A549 (cell line): ENCODE data around the gene PRMT7. TPM values are rescaled to one million over a fixed set of nuclear protein-coding genes. Genes with fewer than 3 reads are reported as not detected.

Source experiments
- ATAC-seq, 2 experiments: fragments of 200-7000 bp in 1 of 2; fragments of >200 bp in 1 of 2; cut with Nextera tagmentation in 1 of 2; cut with Tn5 transposase in 1 of 2; 3 replicates each; pipeline versions ENCODE4 v1.8.0 to v1.9.1; 2018 to 2020; ENCODE audit warnings: mild to moderate bottlenecking in 1 of 2, moderate library complexity in 1 of 2
- CTCF ChIA-PET: fragments of 300-600 bp; sonication (Branson Sonifier 250); formaldehyde crosslinking; extraction: SDS; loops from one replicate; lab custom pipeline; 2021; ENCODE audit warnings: antibody characterized with exemption, inconsistent platforms; lab: Yijun Ruan, JAX
- POLR2A ChIA-PET: fragments of 350-600 bp; formaldehyde crosslinking; extraction: SDS; loops from one replicate; lab custom pipeline; 2021; ENCODE audit warnings: antibody characterized with exemption, inconsistent platforms; lab: Yijun Ruan, JAX
- DNase-seq, 2 experiments: peaks; one replicate each; pipeline versions ENCODE4 v3.0.0 to v3.0.0-alpha.2; 2011 to 2016; ENCODE audit warnings: low read depth in 1 of 2, low spot score in 1 of 2
- FAIRE-seq: peaks from 2 replicates; lab custom pipeline; 2011; peaks lifted over from hg19 to GRCh38; lab: Jason Lieb, UNC
- H3K27ac ChIP-seq, 2 experiments: fragments of >200 bp; sonication (Bioruptor Twin); formaldehyde crosslinking; 3 replicates each; pipeline ENCODE4 v1.5.1; 2016 to 2017
- H3K4me1 ChIP-seq: fragments of >200 bp; sonication (Bioruptor Twin); formaldehyde crosslinking; 3 replicates; pipeline ENCODE4 v1.6.1; 2016
- H3K4me2 ChIP-seq: fragments of >200 bp; sonication (Bioruptor Twin); formaldehyde crosslinking; 3 replicates; pipeline ENCODE4 v1.6.1; 2016
- H3K4me3 ChIP-seq: fragments of >200 bp; sonication (Bioruptor Twin); formaldehyde crosslinking; 3 replicates; pipeline ENCODE4 v1.5.1; 2016
- H3K9me3 ChIP-seq: fragments of >200 bp; sonication (Bioruptor Twin); formaldehyde crosslinking; 3 replicates; pipeline ENCODE4 v1.6.1; 2016
- EHMT2 ChIP-seq: fragments of 200-600 bp; sonication (generic); IDR thresholded peaks from 2 replicates; pipeline ENCODE4 v1.6.1; 2016; ENCODE audit warnings: antibody characterized with exemption, low read depth, mild to moderate bottlenecking, moderate library complexity
- ESRRA ChIP-seq: fragments of 150-350 bp; IDR thresholded peaks from 2 replicates; pipeline ENCODE4 v1.6.1; 2014; ENCODE audit warnings: mild to moderate bottlenecking, low read length, borderline replicate concordance
- FOSL2 ChIP-seq, 2 experiments: fragments of 450-650 bp in 1 of 2; fragments of >200 bp in 1 of 2; sonication (Bioruptor Twin) in 1 of 2; formaldehyde crosslinking; IDR thresholded peaks; 2 replicates each; pipeline versions ENCODE4 v1.5.0 to v1.6.1; 2016 to 2020; ENCODE audit warnings: mild to moderate bottlenecking in 1 of 2, moderate library complexity in 1 of 2
- GATA3 ChIP-seq: IDR thresholded peaks from 2 replicates; pipeline ENCODE4 v1.6.1; 2012; ENCODE audit warnings: borderline replicate concordance
- HDAC2 ChIP-seq: fragments of 200-600 bp; sonication (generic); IDR thresholded peaks from 2 replicates; pipeline ENCODE4 v1.6.1; 2016
- HOXB13 ChIP-seq: fragments of 250-450 bp; sonication (Bioruptor Pico); IDR thresholded peaks from 2 replicates; pipeline ENCODE4 v1.5.0; 2020; ENCODE audit warnings: low read depth, mild to moderate bottlenecking, moderate library complexity
- HOXB5 ChIP-seq: fragments of 250-450 bp; sonication (Bioruptor Pico); IDR thresholded peaks from 2 replicates; pipeline ENCODE4 v1.5.0; 2020; ENCODE audit warnings: mild to moderate bottlenecking, moderate library complexity
- JUN ChIP-seq, 2 experiments: fragments of >200 bp; sonication (Bioruptor Twin); formaldehyde crosslinking; IDR thresholded peaks; 2 replicates in 1 of 2; 3 replicates in 1 of 2; pipeline ENCODE4 v1.6.1; 2016 to 2017
- KDM1A ChIP-seq: fragments of 200-600 bp; sonication (generic); IDR thresholded peaks from 2 replicates; pipeline ENCODE4 v1.6.1; 2016; ENCODE audit warnings: low read depth, mild to moderate bottlenecking
- MAFK ChIP-seq: fragments of 450-650 bp; IDR thresholded peaks from 2 replicates; pipeline ENCODE4 v1.6.1; 2014; ENCODE audit not compliant: partially characterized antibody
- POLR2A ChIP-seq: IDR thresholded peaks from 2 replicates; pipeline ENCODE4 v1.6.1; 2012; ENCODE audit warnings: mild to moderate bottlenecking, low read length
- RAD21 ChIP-seq, 2 experiments: fragments of >200 bp in 1 of 2; sonication (Bioruptor Twin) in 1 of 2; formaldehyde crosslinking in 1 of 2; IDR thresholded peaks in 1 of 2; conservative IDR thresholded peaks in 1 of 2; 2 replicates in 1 of 2; 3 replicates in 1 of 2; pipeline ENCODE4 v1.6.1; 2012 to 2018; ENCODE audit warnings: inconsistent platforms in 1 of 2
- RCOR1 ChIP-seq: fragments of 150-350 bp; IDR thresholded peaks from 2 replicates; pipeline ENCODE4 v1.6.1; 2014; ENCODE audit warnings: antibody characterized with exemption, low read length, low read depth
- SMC3 ChIP-seq: fragments of >200 bp; sonication (Bioruptor Twin); formaldehyde crosslinking; IDR thresholded peaks from 3 replicates; pipeline ENCODE4 v1.6.1; 2018; ENCODE audit warnings: inconsistent platforms
- SREBF2 ChIP-seq: fragments of 450-650 bp; IDR thresholded peaks from 2 replicates; pipeline ENCODE4 v1.6.1; 2014; ENCODE audit warnings: mild to moderate bottlenecking, moderate library complexity
- ZSCAN20 ChIP-seq: fragments of 250-450 bp; sonication (Bioruptor Pico); IDR thresholded peaks from 2 replicates; pipeline ENCODE4 v1.8.0; 2022; ENCODE audit warnings: mild to moderate bottlenecking, moderate library complexity
- WGBS: methylation state at CpG from one replicate; pipeline ENCODE4 v1.1.6; 2017; ENCODE audit errors: missing lambda C conversion rate; 5-methylcytosine and 5-hydroxymethylcytosine counted together
- polyA plus RNA-seq, 4 experiments: library from polyadenylated mRNA; depleted of rRNA in 3 of 4; stranded (reverse); fragments of >200 nt; fragmentation: RNase III in 1 of 4; extraction: RNeasy Plus Mini Kit Qiagen cat#74134 plus additional on column Dnase treatment in 1 of 4; gene quantifications; 2 replicates in 3 of 4; 3 replicates in 1 of 4; pipeline ENCODE4 v1.2.3, GENCODE V29; 2011 to 2017
- TF ChIP-seq, protein P1 (sequence below): fragments of >200 bp; sonication (Bioruptor Twin); formaldehyde crosslinking; IDR thresholded peaks from 3 replicates; pipeline ENCODE4 v1.5.1; 2016
- TF ChIP-seq, protein P2 (sequence below): fragments of 250-450 bp; sonication (Bioruptor Pico); IDR thresholded peaks from 2 replicates; pipeline ENCODE4 v1.5.0; 2020; ENCODE audit warnings: low read depth, mild to moderate bottlenecking, moderate library complexity
- TF ChIP-seq, protein P3 (sequence below): fragments of >200 bp; sonication (Bioruptor Twin); formaldehyde crosslinking; IDR thresholded peaks from 3 replicates; pipeline ENCODE4 v1.6.1; 2016
- TF ChIP-seq, protein P4 (sequence below): fragments of 450-650 bp; IDR thresholded peaks from 2 replicates; pipeline ENCODE4 v1.6.1; 2014; ENCODE audit warnings: antibody characterized with exemption
- TF ChIP-seq, protein P5 (sequence below): fragments of >200 bp; sonication (Bioruptor Twin); formaldehyde crosslinking; IDR thresholded peaks from 2 replicates; pipeline ENCODE4 v1.6.1; 2016
- TF ChIP-seq, protein P6 (sequence below): fragments of 150-350 bp; IDR thresholded peaks from 2 replicates; pipeline ENCODE4 v1.6.1; 2014; ENCODE audit warnings: low read depth, mild to moderate bottlenecking, low read length

The PRMT7 gene
- polyA plus RNA-seq, 2 of the 4 experiments (the other 2 are of a cell fraction): 37.1 to 44.7 TPM

DNA sequence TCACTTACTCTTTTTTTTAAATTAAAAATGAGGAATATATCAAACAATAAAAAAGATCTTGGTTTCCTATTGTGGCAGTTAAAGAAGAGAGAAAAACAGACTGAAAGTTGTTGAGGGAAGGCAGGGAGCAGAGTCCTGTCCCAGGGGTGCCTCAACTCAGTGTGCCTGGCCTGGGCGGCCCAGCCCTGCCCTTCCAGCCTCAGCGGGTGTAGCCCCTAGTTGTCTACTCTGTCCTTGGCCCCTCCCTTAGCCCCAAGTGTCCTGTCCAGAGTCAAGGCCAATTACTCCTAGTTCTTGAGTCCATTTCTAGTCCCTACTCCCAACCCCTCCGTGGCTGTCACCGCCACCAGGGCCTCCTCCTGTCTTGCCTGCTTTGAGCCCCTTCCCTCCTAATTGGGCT lies 85.0 kb downstream of the PRMT7 start:
- WGBS: 75% methylated on average over 4 of the region's 4 CpGs
- CTCF ChIA-PET: interaction anchor here (0.6 to 3.5 kb wide), 10 partner anchors 10 to 281 kb away, joined by 3 to 16 read pairs (median 4); no protein-coding TSS in a partner anchor
- POLR2A ChIA-PET: no interaction called here

DNA sequence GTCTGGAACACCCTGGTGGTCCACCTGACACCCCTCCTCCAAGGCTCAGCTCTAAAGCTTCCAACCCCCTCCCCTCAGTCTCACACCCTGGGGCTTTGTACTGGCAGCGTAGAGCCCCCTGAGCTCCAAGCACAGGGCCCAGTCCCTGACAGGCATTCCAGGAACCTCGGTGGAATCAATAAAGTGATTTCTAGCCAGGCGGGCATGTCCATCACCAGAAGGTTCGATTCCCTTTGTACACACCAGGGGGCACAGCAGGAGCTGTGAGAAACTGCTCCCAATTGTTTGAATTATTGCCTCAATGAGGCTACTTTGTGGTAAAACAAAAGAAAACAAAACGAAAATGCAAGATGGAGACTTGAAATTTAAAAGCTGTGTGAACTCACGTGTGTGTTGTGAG lies 85.7 kb downstream of the PRMT7 start:
- no peak overlapping the region for H3K4me3 ChIP-seq
- no peaks in the 10 kb centered on the region for H3K4me1 ChIP-seq
- ChIA-PET POLR2A (no interaction called here), CTCF (interaction anchor here (0.6 to 2.7 kb wide), 16 partner anchors 10 to 125 kb away, joined by 3 to 16 read pairs (median 4); no protein-coding TSS in a partner anchor)
- DNase-seq (peak; percentile 32), FAIRE-seq (no peak), ATAC-seq (peak; percentile 26 to 71; a peak in 3 of 6 replicates)
- no peak overlapping the region for H3K4me2 ChIP-seq
- TF ChIP-seq RAD21 (conservative IDR thresholded peaks at IDR 0.05 in 1 of 2, IDR thresholded peaks at IDR 0.05 in 1 of 2): peak; percentile 36 to 41; a peak in 2 of 5 replicates
- TF ChIP-seq, protein P1, sequence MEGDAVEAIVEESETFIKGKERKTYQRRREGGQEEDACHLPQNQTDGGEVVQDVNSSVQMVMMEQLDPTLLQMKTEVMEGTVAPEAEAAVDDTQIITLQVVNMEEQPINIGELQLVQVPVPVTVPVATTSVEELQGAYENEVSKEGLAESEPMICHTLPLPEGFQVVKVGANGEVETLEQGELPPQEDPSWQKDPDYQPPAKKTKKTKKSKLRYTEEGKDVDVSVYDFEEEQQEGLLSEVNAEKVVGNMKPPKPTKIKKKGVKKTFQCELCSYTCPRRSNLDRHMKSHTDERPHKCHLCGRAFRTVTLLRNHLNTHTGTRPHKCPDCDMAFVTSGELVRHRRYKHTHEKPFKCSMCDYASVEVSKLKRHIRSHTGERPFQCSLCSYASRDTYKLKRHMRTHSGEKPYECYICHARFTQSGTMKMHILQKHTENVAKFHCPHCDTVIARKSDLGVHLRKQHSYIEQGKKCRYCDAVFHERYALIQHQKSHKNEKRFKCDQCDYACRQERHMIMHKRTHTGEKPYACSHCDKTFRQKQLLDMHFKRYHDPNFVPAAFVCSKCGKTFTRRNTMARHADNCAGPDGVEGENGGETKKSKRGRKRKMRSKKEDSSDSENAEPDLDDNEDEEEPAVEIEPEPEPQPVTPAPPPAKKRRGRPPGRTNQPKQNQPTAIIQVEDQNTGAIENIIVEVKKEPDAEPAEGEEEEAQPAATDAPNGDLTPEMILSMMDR: peak; percentile 24; the same call in 2 of the 3 replicates
- TF ChIP-seq EHMT2: no peak
- TF ChIP-seq SMC3: peak; percentile 37; the same call in 2 of the 3 replicates
- WGBS: 26% methylated on average over 6 of the region's 6 CpGs
- no peaks in the 10 kb centered on the region for H3K9me3 ChIP-seq
- H3K27ac ChIP-seq: no peak overlapping the region

More for the DNA sequence above, 85.0 kb downstream of the PRMT7 start:
- no peak for TF ChIP-seq SMC3
- TF ChIP-seq, all 56 proteins: peak for 0
- DNase-seq: no peak
- Histone ChIP-seq H3K27ac (no peak overlapping the region), H3K4me3 (no peak overlapping the region), H3K4me1 (no peaks in the 10 kb centered on the region), H3K4me2 (no peak overlapping the region), H3K9me3 (no peaks in the 10 kb centered on the region)
- FAIRE-seq: no peak
- 0 out of 6 replicates have a peak, but pooled peaks of 1 of the 2 experiments have one; percentile 20 for ATAC-seq

DNA sequence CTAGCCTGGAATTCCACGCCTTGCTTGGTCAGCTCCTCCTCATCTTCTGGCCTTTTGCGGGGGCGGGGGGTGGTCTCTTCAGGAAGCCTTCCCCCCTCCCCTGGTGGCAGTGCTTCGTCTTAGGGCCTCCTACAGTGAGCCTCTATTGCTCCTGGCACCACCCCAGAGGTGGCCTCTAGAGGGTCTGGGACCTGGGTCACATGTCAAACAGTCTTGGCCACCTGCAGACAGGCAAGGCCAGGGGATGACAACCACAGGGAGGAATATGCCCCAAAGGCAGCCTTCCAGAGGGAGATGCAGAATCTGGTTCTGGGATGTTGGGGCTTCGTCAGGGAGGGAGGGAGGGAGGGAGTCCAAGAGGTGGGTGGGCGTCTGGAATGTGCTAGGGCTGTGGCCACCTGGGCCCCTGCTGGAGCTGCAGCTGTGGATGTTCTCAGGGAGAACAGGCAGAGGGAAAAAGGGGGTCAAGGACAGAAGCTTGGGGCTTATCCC lies 86.9 kb downstream of the PRMT7 start:
- ATAC-seq (no peak), DNase-seq (no peak), FAIRE-seq (no peak)
- Histone ChIP-seq H3K9me3 (no peaks in the 10 kb centered on the region), H3K4me1 (no peaks in the 10 kb centered on the region), H3K4me3 (no peak overlapping the region), H3K4me2 (no peak overlapping the region), H3K27ac (no peak overlapping the region)
- TF ChIP-seq MAFK (no peak), ESRRA (no peak), SREBF2 (no peak), HOXB5 (no peak), HDAC2 (no peak), GATA3 (no peak), JUN (IDR thresholded peaks at IDR 0.05) (no peak), POLR2A (no peak), SMC3 (no peak), HOXB13 (no peak), ZSCAN20 (CRISPR knock-in tag) (no peak), FOSL2 (IDR thresholded peaks at IDR 0.05) (no peak), FOSL2 (CRISPR knock-in tag; IDR thresholded peaks at IDR 0.05) (no peak), RCOR1 (no peak), KDM1A (no peak)
- TF ChIP-seq, protein P2, sequence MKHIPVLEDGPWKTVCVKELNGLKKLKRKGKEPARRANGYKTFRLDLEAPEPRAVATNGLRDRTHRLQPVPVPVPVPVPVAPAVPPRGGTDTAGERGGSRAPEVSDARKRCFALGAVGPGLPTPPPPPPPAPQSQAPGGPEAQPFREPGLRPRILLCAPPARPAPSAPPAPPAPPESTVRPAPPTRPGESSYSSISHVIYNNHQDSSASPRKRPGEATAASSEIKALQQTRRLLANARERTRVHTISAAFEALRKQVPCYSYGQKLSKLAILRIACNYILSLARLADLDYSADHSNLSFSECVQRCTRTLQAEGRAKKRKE (CRISPR knock-in tag): no peak
- TF ChIP-seq, protein P3, sequence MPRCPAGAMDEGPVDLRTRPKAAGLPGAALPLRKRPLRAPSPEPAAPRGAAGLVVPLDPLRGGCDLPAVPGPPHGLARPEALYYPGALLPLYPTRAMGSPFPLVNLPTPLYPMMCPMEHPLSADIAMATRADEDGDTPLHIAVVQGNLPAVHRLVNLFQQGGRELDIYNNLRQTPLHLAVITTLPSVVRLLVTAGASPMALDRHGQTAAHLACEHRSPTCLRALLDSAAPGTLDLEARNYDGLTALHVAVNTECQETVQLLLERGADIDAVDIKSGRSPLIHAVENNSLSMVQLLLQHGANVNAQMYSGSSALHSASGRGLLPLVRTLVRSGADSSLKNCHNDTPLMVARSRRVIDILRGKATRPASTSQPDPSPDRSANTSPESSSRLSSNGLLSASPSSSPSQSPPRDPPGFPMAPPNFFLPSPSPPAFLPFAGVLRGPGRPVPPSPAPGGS: no peak
- TF ChIP-seq, protein P4, sequence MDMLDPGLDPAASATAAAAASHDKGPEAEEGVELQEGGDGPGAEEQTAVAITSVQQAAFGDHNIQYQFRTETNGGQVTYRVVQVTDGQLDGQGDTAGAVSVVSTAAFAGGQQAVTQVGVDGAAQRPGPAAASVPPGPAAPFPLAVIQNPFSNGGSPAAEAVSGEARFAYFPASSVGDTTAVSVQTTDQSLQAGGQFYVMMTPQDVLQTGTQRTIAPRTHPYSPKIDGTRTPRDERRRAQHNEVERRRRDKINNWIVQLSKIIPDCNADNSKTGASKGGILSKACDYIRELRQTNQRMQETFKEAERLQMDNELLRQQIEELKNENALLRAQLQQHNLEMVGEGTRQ: no peak
- TF ChIP-seq, protein P5, sequence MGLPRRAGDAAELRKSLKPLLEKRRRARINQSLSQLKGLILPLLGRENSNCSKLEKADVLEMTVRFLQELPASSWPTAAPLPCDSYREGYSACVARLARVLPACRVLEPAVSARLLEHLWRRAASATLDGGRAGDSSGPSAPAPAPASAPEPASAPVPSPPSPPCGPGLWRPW: no peak
- TF ChIP-seq, protein P6, sequence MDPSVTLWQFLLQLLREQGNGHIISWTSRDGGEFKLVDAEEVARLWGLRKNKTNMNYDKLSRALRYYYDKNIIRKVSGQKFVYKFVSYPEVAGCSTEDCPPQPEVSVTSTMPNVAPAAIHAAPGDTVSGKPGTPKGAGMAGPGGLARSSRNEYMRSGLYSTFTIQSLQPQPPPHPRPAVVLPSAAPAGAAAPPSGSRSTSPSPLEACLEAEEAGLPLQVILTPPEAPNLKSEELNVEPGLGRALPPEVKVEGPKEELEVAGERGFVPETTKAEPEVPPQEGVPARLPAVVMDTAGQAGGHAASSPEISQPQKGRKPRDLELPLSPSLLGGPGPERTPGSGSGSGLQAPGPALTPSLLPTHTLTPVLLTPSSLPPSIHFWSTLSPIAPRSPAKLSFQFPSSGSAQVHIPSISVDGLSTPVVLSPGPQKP: no peak
- ChIA-PET CTCF (interaction anchor here (1.4 to 2.7 kb wide), 5 partner anchors 9 to 92 kb away, joined by 4 to 16 read pairs (median 4); no protein-coding TSS in a partner anchor), POLR2A (no interaction called here)
- WGBS: 42% methylated on average over 6 of the region's 6 CpGs
